Mucosa of gallbladder (tissue), 1 donor: ENCODE results near the gene PSMC3IP. TPM values are rescaled to one million over a fixed set of nuclear protein-coding genes. Genes with fewer than 3 reads are reported as not detected.

ENCODE experiments used
- DNase-seq: peaks from one replicate; pipeline ENCODE4 v3.0.0-alpha.2; 2020; ENCODE audit warnings: low spot score
- total RNA-seq: library from RNA; stranded (reverse); gene quantifications from one replicate; pipeline ENCODE4 v1.2.1, GENCODE V29; 2021
- donor health status: DM: no; HTN: no; CAD: no.

The PSMC3IP gene
- total RNA-seq, 1 donor from 2014 or later, result 5.1 TPM

GRCh38 chr17:42538482-42538881, 39.0 kb downstream of the PSMC3IP start:
- no peak for DNase-seq

GRCh38 chr17:42537826-42538451, 39.6 kb downstream of the PSMC3IP start:
- no peak for DNase-seq

- no peak for DNase-seq
Observed at GRCh38 chr17:42537156-42537805, 40.2 kb downstream of the PSMC3IP start.

- peak; percentile 82 for DNase-seq
Observed at GRCh38 chr17:42536372-42537155, 41.0 kb downstream of the PSMC3IP start.

GRCh38 chr17:42536048-42536371, 41.5 kb downstream of the PSMC3IP start, which contains the start of gene NAGLU:
Gene NAGLU (plus strand): TSS chr17:42536241. CDS start chr17:42536273, 32 bp downstream.
- peak; percentile 97 for DNase-seq

- no peak for DNase-seq
Observed at GRCh38 chr17:42535155-42536047, 42.1 kb downstream of the PSMC3IP start.

GRCh38 chr17:42531455-42532354, 45.8 kb downstream of the PSMC3IP start:
- peak; percentile 61 for DNase-seq

- no peak for DNase-seq
Observed at GRCh38 chr17:42530952-42531454, 46.5 kb downstream of the PSMC3IP start.

GRCh38 chr17:42529061-42529460, 48.5 kb downstream of the PSMC3IP start:
- no peak for DNase-seq

GRCh38 chr17:42527932-42528331, 49.6 kb downstream of the PSMC3IP start:
- no peak for DNase-seq

- DNase-seq, result no peak
Observed at GRCh38 chr17:42526031-42526444, 51.5 kb downstream of the PSMC3IP start.

GRCh38 chr17:42525221-42525620, 52.3 kb downstream of the PSMC3IP start:
- DNase-seq, result no peak

- no peak for DNase-seq
Observed at GRCh38 chr17:42522798-42523278, 54.7 kb downstream of the PSMC3IP start.

Other genes with a start within 250 kb of the PSMC3IP start
- 140 TPM for gene STAT3, start 189.3 kb downstream of the PSMC3IP start, total RNA-seq
- 273 TPM for gene CAVIN1, start 154.5 kb downstream of the PSMC3IP start, total RNA-seq
- gene ATP6V0A1, start 118.9 kb downstream of the PSMC3IP start, total RNA-seq, result 179 TPM
- 51.1 TPM for gene NAGLU, start 41.5 kb downstream of the PSMC3IP start, total RNA-seq
- gene HSD17B1, start 24.8 kb downstream of the PSMC3IP start, total RNA-seq, result 2.4 TPM
- 84.1 TPM for gene COASY, start 15.6 kb downstream of the PSMC3IP start, total RNA-seq
- gene MLX, start 10.6 kb downstream of the PSMC3IP start, total RNA-seq, result 54.0 TPM
- 78.8 TPM for gene RETREG3, start 31.6 kb upstream of the PSMC3IP start, total RNA-seq
- 40.2 TPM for gene TUBG1, start 32.0 kb upstream of the PSMC3IP start, total RNA-seq
- gene TUBG2, start 81.6 kb upstream of the PSMC3IP start, total RNA-seq, result 30.8 TPM
- 36.1 TPM for gene PLEKHH3, start 99.3 kb upstream of the PSMC3IP start, total RNA-seq
- gene CCR10, start 104.1 kb upstream of the PSMC3IP start, total RNA-seq, result 0.49 TPM
- 8.1 TPM for gene CNTNAP1, start 104.8 kb upstream of the PSMC3IP start, total RNA-seq
- gene EZH1, start 167.3 kb upstream of the PSMC3IP start, total RNA-seq, result 50.4 TPM
- 22.7 TPM for gene RAMP2, start 183.5 kb upstream of the PSMC3IP start, total RNA-seq
- gene VPS25, start 195.7 kb upstream of the PSMC3IP start, total RNA-seq, result 57.1 TPM
- gene WNK4, start 202.9 kb upstream of the PSMC3IP start, total RNA-seq, result 0.37 TPM
- gene COA3, start 221.0 kb upstream of the PSMC3IP start, total RNA-seq, result 78.0 TPM
- 0.89 TPM for gene CNTD1, start 221.1 kb upstream of the PSMC3IP start, total RNA-seq
- gene BECN1, start 246.6 kb upstream of the PSMC3IP start, total RNA-seq, result 71.3 TPM